BJ (cell line): ENCODE data around the gene PPM1A. TPM values are rescaled to one million over a fixed set of nuclear protein-coding genes. Genes with fewer than 3 reads are reported as not detected.

ENCODE experiments used
- CTCF ChIA-PET: fragments of 350-600 bp; formaldehyde crosslinking; extraction: SDS; loops from one replicate; lab custom pipeline; 2021; ENCODE audit warnings: antibody characterized with exemption, inconsistent platforms; lab: Yijun Ruan, JAX
- POLR2A ChIA-PET: fragments of 300-600 bp; sonication (Branson Sonifier 250); formaldehyde crosslinking; extraction: SDS; loops from one replicate; lab custom pipeline; 2021; ENCODE audit warnings: antibody characterized with exemption; lab: Charles Lee
- DNase-seq: peaks from one replicate; pipeline ENCODE4 v3.0.0-alpha.2; 2011; ENCODE audit warnings: low read depth
- H3K27me3 ChIP-seq: 2 replicates; pipeline ENCODE4 v1.6.0; 2011; ENCODE audit warnings: low read length; ENCODE audit not compliant: control insufficient read depth, insufficient read depth
- H3K36me3 ChIP-seq: 2 replicates; pipeline ENCODE4 v1.5.1; 2011; ENCODE audit warnings: low read length; ENCODE audit not compliant: control insufficient read depth, insufficient read depth
- H3K4me3 ChIP-seq: 2 replicates; pipeline ENCODE4 v1.5.1; 2011; ENCODE audit warnings: low read depth, mild to moderate bottlenecking, control low read depth, low read length
- CTCF ChIP-seq: IDR thresholded peaks from 2 replicates; pipeline ENCODE4 v1.5.1; 2011; ENCODE audit warnings: low read depth, mild to moderate bottlenecking, control low read depth, inconsistent platforms, low read length, moderate library complexity; ENCODE audit not compliant: insufficient read depth
- polyA minus RNA-seq: library from RNA; depleted of rRNA, polyadenylated mRNA; stranded (reverse); fragments of >200 nt; gene quantifications from 2 replicates; pipeline ENCODE4 v1.2.3, GENCODE V29; 2011; rRNA and poly(A)+ RNA removed
- polyA plus RNA-seq: library from polyadenylated mRNA; depleted of rRNA; stranded (reverse); fragments of >200 nt; gene quantifications from 2 replicates; pipeline ENCODE4 v1.2.3, GENCODE V29; 2011; rRNA removed

Gene PPM1A
- 18.5 and 33.6 TPM in 2 replicates for polyA plus RNA-seq
- 42.7 and 53.6 TPM in 2 replicates for polyA minus RNA-seq

GRCh38 chr14:60248697-60249318 lies at the start of gene PPM1A:
PPM1A (plus strand) TSS chr14:60249221; CDS start chr14:60282704, 33,483 bp downstream.
- Histone ChIP-seq H3K36me3 (no peaks in the 10 kb centered on the region), H3K27me3 (no peaks in the 10 kb centered on the region), H3K4me3 (peak within 1 kb of the TSS; percentile 81)
- TF ChIP-seq CTCF: no peak
- POLR2A ChIA-PET: interaction anchor here (0.6 to 0.9 kb wide), 2 partner anchors 51 to 82 kb away, joined by 3 to 5 read pairs; no protein-coding TSS in a partner anchor
- CTCF ChIA-PET: interaction anchor here (0.9 to 1.1 kb wide), 3 partner anchors 17 to 771 kb away, joined by 3 read pairs; no protein-coding TSS in a partner anchor
- peak; percentile 51 for DNase-seq

- DNase-seq: no peak
- TF ChIP-seq CTCF: no peak
- ChIA-PET POLR2A (no interaction called here), CTCF (interaction anchor here (1.0 kb wide), 1 partner anchor 12 kb away, joined by 3 read pairs; no protein-coding TSS in a partner anchor)
- no peaks in the 10 kb centered on the region for H3K27me3 ChIP-seq
- no peak overlapping the region for H3K4me3 ChIP-seq
- no peaks in the 10 kb centered on the region for H3K36me3 ChIP-seq
Observed at GRCh38 chr14:60199321-60199720, 49.7 kb upstream of the PPM1A start.

GRCh38 chr14:60204104-60204842 lies 44.7 kb upstream of the PPM1A start:
- no peak for TF ChIP-seq CTCF
- no peaks in the 10 kb centered on the region for H3K36me3 ChIP-seq
- no peak for DNase-seq
- ChIA-PET CTCF (no interaction called here), POLR2A (no interaction called here)
- no peak overlapping the region for H3K4me3 ChIP-seq
- no peaks in the 10 kb centered on the region for H3K27me3 ChIP-seq

- H3K4me3 ChIP-seq: no peak overlapping the region
- ChIA-PET CTCF (interaction anchor here (0.9 kb wide), 1 partner anchor 141 kb away, joined by 3 read pairs; no protein-coding TSS in a partner anchor), POLR2A (no interaction called here)
- H3K27me3 ChIP-seq: no peaks in the 10 kb centered on the region
- TF ChIP-seq CTCF: no peak
- DNase-seq: no peak
- H3K36me3 ChIP-seq: no peaks in the 10 kb centered on the region
Observed at GRCh38 chr14:60204843-60205774, 43.9 kb upstream of the PPM1A start.
